ENCODE results near the gene FKBP5. TPM values are rescaled to one million over a fixed set of nuclear protein-coding genes. Genes with fewer than 3 reads are reported as not detected.
"Not testable (repeated sequence)": the region's sequence is repeated elsewhere in the genome, so short reads cannot be mapped to it uniquely, and the experiment has no call there.

Gene FKBP5
- total and polyA plus RNA-seq, 2 donors (not counting 1 experiment from before 2014, with no cell fraction given), result 2.8 to 7.4 TPM

- Histone ChIP-seq H3K4me3 (ENCODE audit: control extremely low read depth in 1 of 5, extremely low read depth in 1 of 5, insufficient read depth in 1 of 5, low read depth in 2 of 5, low read length in 4 of 5) (no peak overlapping the region), H3K79me2 (ENCODE audit: control insufficient read depth, insufficient read depth, low read length) (no peaks in the 10 kb centered on the region), H3K27me3 (replicated peaks in 1 of 4; ENCODE audit: control extremely low read depth in 1 of 4, control insufficient read depth in 3 of 4, insufficient read depth in 4 of 4, low read length in 3 of 4) (no peaks in the 10 kb centered on the region), H3K4me1 (ENCODE audit: control insufficient read depth in 2 of 2, insufficient read depth in 2 of 2, low read length in 2 of 2) (no peaks in the 10 kb centered on the region), H2AFZ (ENCODE audit: insufficient read depth, low read depth, low read length, poor library complexity, severe bottlenecking) (no peak overlapping the region), H3K9me3 (ENCODE audit: control extremely low read depth in 1 of 3, control insufficient read depth in 2 of 3, insufficient read depth in 1 of 3, low read length in 2 of 3) (peaks cover 0 to 4% (median 3%) of the 10 kb centered on the region in 3 donors), H3K9ac (ENCODE audit: low read length) (no peak overlapping the region), H3K27ac (ENCODE audit: low read length in 2 of 2) (no peak overlapping the region), H4K20me1 (ENCODE audit: control insufficient read depth, insufficient read depth, low read length, poor library complexity, severe bottlenecking) (no peaks in the 10 kb centered on the region), H3K36me3 (replicated peaks in 1 of 2; ENCODE audit: control extremely low read depth in 1 of 2, control insufficient read depth in 1 of 2, extremely low read depth in 1 of 2, insufficient read depth in 2 of 2, low read length in 1 of 2) (no peaks in the 10 kb centered on the region), H3K4me2 (replicated peaks; ENCODE audit: low read depth, low read length, poor library complexity, severe bottlenecking) (no peak overlapping the region)
- no peaks in the 10 kb centered on the region for H3K27me3 Mint-ChIP-seq
- ChIA-PET POLR2A (no interaction called here), CTCF (no interaction called here)
- no peaks in the 10 kb centered on the region for H3K9me3 Mint-ChIP-seq (ENCODE audit: insufficient read depth)
- DNase-seq (no peak), ATAC-seq (ENCODE audit: low read depth) (no peak)
- intact Hi-C loops (cut with micrococcal nuclease), result no loop called here
- no peak overlapping the region for H3K27ac Mint-ChIP-seq
- WGBS (ENCODE audit: insufficient coverage), result 90% methylated on average over 2 of the region's 3 CpGs
- no peak overlapping the region for H3K4me3 Mint-ChIP-seq
- H3K4me1 Mint-ChIP-seq, result no peaks in the 10 kb centered on the region
- TF ChIP-seq CTCF (IDR thresholded peaks at IDR 0.05) (no peak), EZH2 (IDR thresholded peaks at IDR 0.05; ENCODE audit: borderline replicate concordance, insufficient read depth, low read depth, low read length, poor library complexity, severe bottlenecking) (no peak)
Observed at GRCh38 chr6:35698858-35699257, 10.1 kb upstream of the FKBP5 start.

GRCh38 chr6:35698430-35698829, 9.7 kb upstream of the FKBP5 start:
- ATAC-seq (ENCODE audit: low read depth); H3K79me2 ChIP-seq (ENCODE audit: control insufficient read depth, insufficient read depth, low read length); H3K4me1 Mint-ChIP-seq; H3K9me3 Mint-ChIP-seq (ENCODE audit: insufficient read depth); DNase-seq; H3K27ac ChIP-seq (ENCODE audit: low read length in 2 of 2); H3K27me3 Mint-ChIP-seq; H3K4me3 ChIP-seq (ENCODE audit: control extremely low read depth in 1 of 5, extremely low read depth in 1 of 5, insufficient read depth in 1 of 5, low read depth in 2 of 5, low read length in 4 of 5); CTCF ChIA-PET; H3K9ac ChIP-seq (ENCODE audit: low read length); H2AFZ ChIP-seq (ENCODE audit: insufficient read depth, low read depth, low read length, poor library complexity, severe bottlenecking); H3K4me3 Mint-ChIP-seq; H3K4me2 ChIP-seq (replicated peaks; ENCODE audit: low read depth, low read length, poor library complexity, severe bottlenecking); POLR2A ChIA-PET; H3K4me1 ChIP-seq (ENCODE audit: control insufficient read depth in 2 of 2, insufficient read depth in 2 of 2, low read length in 2 of 2); H4K20me1 ChIP-seq (ENCODE audit: control insufficient read depth, insufficient read depth, low read length, poor library complexity, severe bottlenecking); H3K9me3 ChIP-seq (ENCODE audit: control extremely low read depth in 1 of 3, control insufficient read depth in 2 of 3, insufficient read depth in 1 of 3, low read length in 2 of 3); H3K36me3 ChIP-seq (replicated peaks in 1 of 2; ENCODE audit: control extremely low read depth in 1 of 2, control insufficient read depth in 1 of 2, extremely low read depth in 1 of 2, insufficient read depth in 2 of 2, low read length in 1 of 2); intact Hi-C loops (cut with micrococcal nuclease); H3K27me3 ChIP-seq (replicated peaks in 1 of 4; ENCODE audit: control extremely low read depth in 1 of 4, control insufficient read depth in 3 of 4, insufficient read depth in 4 of 4, low read length in 3 of 4); H3K27ac Mint-ChIP-seq: not testable (repeated sequence)
- WGBS (ENCODE audit: insufficient coverage), result 95% methylated on average over 5 of the region's 7 CpGs

Measured in B cell (primary cell).